IPS-20b (cell line): ENCODE data around the gene CCNC.

Source experiments
- H3K27ac ChIP-seq: one replicate; pipeline ENCODE4 v1.5.1; 2013; ENCODE audit warnings: low read length
- H3K27me3 ChIP-seq: 2 replicates; pipeline ENCODE4 v1.6.1; 2013; ENCODE audit warnings: mild to moderate bottlenecking, low read length, inconsistent platforms; ENCODE audit not compliant: insufficient read depth
- H3K36me3 ChIP-seq: 2 replicates; pipeline ENCODE4 v1.6.1; 2013; ENCODE audit warnings: low read depth, mild to moderate bottlenecking, inconsistent platforms, low read length, moderate library complexity; ENCODE audit not compliant: insufficient read depth
- H3K4me1 ChIP-seq: 2 replicates; pipeline ENCODE4 v1.6.1; 2013; ENCODE audit warnings: mild to moderate bottlenecking, control low read depth, inconsistent platforms, low read length, moderate library complexity; ENCODE audit not compliant: insufficient read depth
- H3K4me3 ChIP-seq: 2 replicates; pipeline ENCODE4 v1.5.1; 2013; ENCODE audit warnings: mild to moderate bottlenecking, low read length, inconsistent platforms
- H3K9ac ChIP-seq: 2 replicates; pipeline ENCODE4 v1.6.1; 2013; ENCODE audit warnings: low read depth, mild to moderate bottlenecking, inconsistent platforms, low read length, moderate library complexity
- H3K9me3 ChIP-seq: 2 replicates; pipeline ENCODE4 v1.6.1; 2013; ENCODE audit warnings: mild to moderate bottlenecking, low read depth, low read length, inconsistent platforms; ENCODE audit not compliant: insufficient read depth

CCNC gene, protein sequence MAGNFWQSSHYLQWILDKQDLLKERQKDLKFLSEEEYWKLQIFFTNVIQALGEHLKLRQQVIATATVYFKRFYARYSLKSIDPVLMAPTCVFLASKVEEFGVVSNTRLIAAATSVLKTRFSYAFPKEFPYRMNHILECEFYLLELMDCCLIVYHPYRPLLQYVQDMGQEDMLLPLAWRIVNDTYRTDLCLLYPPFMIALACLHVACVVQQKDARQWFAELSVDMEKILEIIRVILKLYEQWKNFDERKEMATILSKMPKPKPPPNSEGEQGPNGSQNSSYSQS

GRCh38 chr6:99568103-99568933 is at the start of gene CCNC:
Gene CCNC (minus strand): TSS chr6:99568660. CDS start chr6:99568527, 133 bp downstream.
- peak within 1 kb of the TSS; percentile 98 for H3K9ac ChIP-seq
- peak within 1 kb of the TSS; percentile 92 for H3K27ac ChIP-seq
- peak within 1 kb of the TSS; percentile 99 for H3K4me3 ChIP-seq
- H3K36me3 ChIP-seq: no peaks in the 10 kb centered on the region
- H3K9me3 ChIP-seq: no peaks in the 10 kb centered on the region
- H3K4me1 ChIP-seq: peaks cover 3% of the 10 kb centered on the region; the same call in 1 of the 2 replicates
- H3K27me3 ChIP-seq: no peaks in the 10 kb centered on the region

- Histone ChIP-seq H3K27me3 (peaks cover 100% of the 10 kb centered on the region), H3K4me3 (no peak overlapping the region), H3K9me3 (peaks cover 5% of the 10 kb centered on the region), H3K9ac (no peak overlapping the region), H3K27ac (no peak overlapping the region), H3K36me3 (no peaks in the 10 kb centered on the region), H3K4me1 (no peaks in the 10 kb centered on the region; the same call in 1 of the 2 replicates)
These were observed 48.7 kb upstream of the CCNC start for GRCh38 chr6:99617131-99617530.

DNA sequence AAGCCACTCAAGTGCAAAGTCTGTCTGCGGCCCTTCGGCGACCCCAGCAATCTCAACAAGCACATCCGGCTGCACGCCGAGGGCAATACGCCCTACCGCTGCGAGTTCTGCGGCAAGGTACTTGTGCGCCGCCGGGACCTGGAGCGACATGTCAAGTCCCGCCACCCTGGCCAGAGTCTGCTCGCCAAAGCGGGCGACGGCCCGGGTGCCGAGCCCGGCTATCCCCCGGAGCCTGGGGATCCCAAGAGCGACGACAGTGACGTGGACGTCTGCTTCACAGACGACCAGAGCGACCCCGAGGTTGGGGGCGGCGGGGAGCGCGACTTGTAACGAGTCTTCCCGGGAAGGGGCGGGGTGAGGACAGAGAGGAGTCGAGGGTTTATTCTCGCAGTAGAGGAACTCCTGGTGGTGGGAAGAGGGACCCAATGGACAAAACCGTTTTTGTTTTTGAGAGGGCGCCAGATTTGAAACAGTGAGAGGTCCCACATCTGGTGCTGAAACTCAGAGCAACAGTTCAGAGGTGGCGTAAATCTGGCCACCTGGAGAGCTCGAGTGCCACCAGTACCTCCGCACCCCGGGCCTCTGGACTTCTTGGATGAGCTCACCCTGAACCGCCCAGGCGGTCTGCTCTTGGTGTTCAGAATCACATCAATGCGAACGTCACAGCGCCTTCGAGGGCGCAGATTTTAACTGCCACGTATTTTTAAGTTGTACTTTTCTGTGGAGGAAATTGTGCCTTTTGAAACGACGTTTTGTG is 46.1 kb upstream of the CCNC start:
- Histone ChIP-seq H3K9ac (no peak overlapping the region), H3K36me3 (no peaks in the 10 kb centered on the region), H3K9me3 (peaks cover 5% of the 10 kb centered on the region), H3K4me3 (peak overlapping the region; percentile 56; the same call in 1 of the 2 replicates), H3K27ac (no peak overlapping the region), H3K4me1 (peaks cover 12% of the 10 kb centered on the region), H3K27me3 (peaks cover 100% of the 10 kb centered on the region)

GRCh38 chr6:99613705-99614429 is 45.4 kb upstream of the CCNC start:
- Histone ChIP-seq H3K36me3 (no peaks in the 10 kb centered on the region), H3K4me1 (peaks cover 12% of the 10 kb centered on the region), H3K4me3 (peak overlapping the region; percentile 56; the same call in 1 of the 2 replicates), H3K9me3 (peaks cover 5% of the 10 kb centered on the region), H3K9ac (no peak overlapping the region), H3K27ac (no peak overlapping the region), H3K27me3 (peaks cover 100% of the 10 kb centered on the region)

- peaks cover 12% of the 10 kb centered on the region for H3K4me1 ChIP-seq
- peaks cover 100% of the 10 kb centered on the region for H3K27me3 ChIP-seq
- H3K4me3 ChIP-seq: peak overlapping the region; percentile 47; the same call in 1 of the 2 replicates
- no peaks in the 10 kb centered on the region for H3K36me3 ChIP-seq
- H3K27ac ChIP-seq: no peak overlapping the region
- H3K9ac ChIP-seq: no peak overlapping the region
- peaks cover 4% of the 10 kb centered on the region for H3K9me3 ChIP-seq
These were observed 44.9 kb upstream of the CCNC start for GRCh38 chr6:99613409-99613704.

DNA sequence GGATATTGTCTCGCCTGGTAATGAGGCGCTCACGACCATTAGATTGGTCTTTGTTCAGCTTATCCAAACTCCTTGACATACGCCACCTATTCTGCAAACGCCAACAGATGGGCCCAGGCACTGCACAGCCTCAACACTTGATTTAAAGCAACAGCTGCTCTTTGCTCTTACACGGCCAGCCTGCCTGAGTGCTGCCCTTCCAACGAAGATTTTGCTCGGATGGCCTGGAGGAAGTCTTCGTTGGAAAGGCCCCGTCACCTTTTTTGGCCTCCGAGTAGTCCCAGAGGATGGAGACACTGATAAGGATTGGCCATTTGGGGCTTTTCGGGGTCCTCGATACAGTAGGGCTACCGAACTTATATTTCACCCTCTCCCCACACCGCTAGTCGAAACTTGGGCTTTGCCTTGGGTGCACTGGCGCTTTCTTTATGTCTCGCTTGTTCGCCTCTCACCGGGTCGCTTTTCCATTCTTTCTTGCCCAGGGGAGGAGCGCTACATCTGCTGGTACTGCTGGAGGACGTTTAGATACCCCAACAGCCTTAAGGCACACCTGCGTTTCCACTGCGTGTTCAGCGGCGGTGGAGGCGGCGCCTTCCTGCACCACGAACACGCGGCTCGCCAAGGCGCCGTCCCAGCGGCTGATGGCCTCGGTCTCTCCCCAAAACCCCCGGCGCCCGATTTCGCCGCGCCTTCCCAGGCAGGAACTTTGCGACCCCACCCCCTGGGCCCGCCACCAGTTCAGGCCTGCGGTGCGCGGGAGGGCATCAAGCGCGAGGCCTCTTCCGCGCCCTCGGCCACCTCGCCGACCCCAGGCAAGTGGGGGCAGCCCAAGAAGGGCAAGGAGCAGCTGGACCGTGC is 44.3 kb upstream of the CCNC start:
- Histone ChIP-seq H3K36me3 (no peaks in the 10 kb centered on the region), H3K27ac (no peak overlapping the region), H3K9me3 (no peaks in the 10 kb centered on the region; the same call in 1 of the 2 replicates), H3K27me3 (peaks cover 100% of the 10 kb centered on the region), H3K4me3 (peak overlapping the region; percentile 47; the same call in 1 of the 2 replicates), H3K4me1 (peaks cover 12% of the 10 kb centered on the region), H3K9ac (no peak overlapping the region)

DNA sequence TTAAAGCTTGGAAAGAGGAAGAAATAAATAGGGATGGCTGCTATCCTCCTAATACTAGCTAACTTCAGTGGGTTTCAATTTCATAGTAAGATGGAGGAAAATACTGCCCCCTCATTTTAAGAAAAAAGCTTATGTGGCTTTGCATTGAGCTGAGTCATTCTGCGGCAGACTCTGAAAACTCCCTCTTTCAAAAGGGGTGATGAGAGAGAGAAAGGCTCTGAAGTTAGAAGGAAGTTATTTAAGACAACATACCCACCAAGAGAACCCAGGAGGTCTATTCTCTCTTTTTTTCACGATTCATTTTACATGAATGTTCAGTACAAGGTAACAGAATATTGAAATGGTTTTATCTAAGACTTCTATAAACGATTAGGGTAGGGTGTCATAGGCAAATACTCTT is 42.7 kb upstream of the CCNC start:
- Histone ChIP-seq H3K4me3 (no peak overlapping the region), H3K4me1 (peaks cover 12% of the 10 kb centered on the region), H3K9me3 (no peaks in the 10 kb centered on the region; the same call in 1 of the 2 replicates), H3K36me3 (no peaks in the 10 kb centered on the region), H3K27ac (no peak overlapping the region), H3K9ac (no peak overlapping the region), H3K27me3 (peaks cover 100% of the 10 kb centered on the region)

GRCh38 chr6:99609905-99610489 is 41.5 kb upstream of the CCNC start:
- no peak overlapping the region for H3K9ac ChIP-seq
- H3K9me3 ChIP-seq: no peaks in the 10 kb centered on the region; the same call in 1 of the 2 replicates
- no peak overlapping the region for H3K4me3 ChIP-seq
- H3K4me1 ChIP-seq: peaks cover 12% of the 10 kb centered on the region
- peaks cover 100% of the 10 kb centered on the region for H3K27me3 ChIP-seq
- no peaks in the 10 kb centered on the region for H3K36me3 ChIP-seq
- no peak overlapping the region for H3K27ac ChIP-seq

DNA sequence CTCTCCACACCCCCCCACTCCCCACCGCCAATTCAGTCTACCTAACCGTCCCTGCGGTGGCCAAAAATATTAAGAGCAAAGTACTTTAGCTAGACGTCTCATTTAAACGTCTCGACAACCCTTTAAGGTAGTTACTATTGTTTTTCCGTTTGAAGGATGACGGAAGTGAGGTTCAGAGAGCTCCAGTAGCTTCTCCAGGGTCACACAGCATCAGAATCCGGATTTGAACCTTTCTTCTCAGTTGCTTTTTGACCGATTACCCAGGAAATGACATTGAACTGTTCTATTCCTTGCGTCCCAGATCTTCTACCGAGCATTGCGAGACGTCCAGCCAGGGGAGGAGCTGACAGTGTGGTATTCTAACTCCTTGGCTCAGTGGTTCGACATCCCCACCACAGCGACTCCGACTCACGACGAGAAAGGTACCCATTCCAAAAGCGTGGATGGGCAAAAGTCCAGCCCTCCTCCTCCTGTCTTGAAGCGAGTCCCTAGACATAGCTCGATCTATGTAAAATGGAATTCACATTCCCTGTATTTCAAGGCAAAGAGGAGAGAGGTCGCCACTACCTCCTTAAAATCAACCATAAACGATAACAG is 40.5 kb upstream of the CCNC start:
- Histone ChIP-seq H3K9me3 (no peaks in the 10 kb centered on the region; the same call in 1 of the 2 replicates), H3K27me3 (peaks cover 100% of the 10 kb centered on the region), H3K4me3 (no peak overlapping the region; the same call in 1 of the 2 replicates), H3K4me1 (peaks cover 12% of the 10 kb centered on the region), H3K27ac (no peak overlapping the region), H3K36me3 (no peaks in the 10 kb centered on the region), H3K9ac (no peak overlapping the region)
